Measurements from ENCODE around the gene NAGLU.

- no peak for TF ChIP-seq CTCF (IDR thresholded peaks at IDR 0.05)
- no peak for TF ChIP-seq EP300 (IDR thresholded peaks at IDR 0.05)
Measured at GRCh38 chr17:42554250-42555121, 18.4 kb downstream of the NAGLU start.
